ENCODE measurements around the gene OCRL. TPM values are rescaled to one million over a fixed set of nuclear protein-coding genes. Genes with fewer than 3 reads are reported as not detected.
"Not testable (repeated sequence)": the region's sequence is repeated elsewhere in the genome, so short reads cannot be mapped to it uniquely, and the experiment has no call there.

Gene OCRL
- total RNA-seq, 1 donor: 18.1 TPM

DNA sequence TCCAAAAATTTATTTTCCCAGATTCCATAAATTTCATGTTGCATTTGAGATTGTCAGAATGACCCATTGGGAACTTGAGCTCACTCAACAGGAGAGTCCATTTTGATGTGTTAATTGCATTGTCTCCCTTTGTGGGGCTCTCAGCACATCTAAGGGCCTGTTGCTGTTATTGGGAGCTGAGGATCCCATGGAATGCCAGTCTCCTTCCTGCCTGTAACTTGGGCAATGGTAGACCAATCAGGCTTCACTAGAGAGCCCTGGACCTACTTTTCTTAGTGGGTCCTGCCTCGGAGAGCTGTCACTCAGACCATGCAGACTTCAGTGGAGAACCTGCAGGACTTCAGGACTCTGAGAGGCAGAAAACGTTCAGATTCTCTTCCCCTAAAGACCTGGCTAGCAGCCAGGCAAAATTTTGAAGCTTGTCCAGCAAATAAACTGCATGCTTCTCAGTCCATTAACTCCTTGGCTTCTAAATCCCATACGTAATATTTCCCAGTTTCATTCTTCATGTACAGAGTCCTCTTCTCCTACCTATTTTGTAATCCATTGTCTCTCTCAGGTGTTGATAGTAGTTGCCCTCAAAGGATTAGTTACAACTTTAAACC lies 25.1 kb downstream of the OCRL start:
- H3K27ac ChIP-seq (ENCODE audit: low read depth, low read length): no peak overlapping the region
- no peak for DNase-seq (ENCODE audit: insufficient read length, low spot score, missing footprints)
- H3K36me3 ChIP-seq (ENCODE audit: insufficient read depth, low read length): peaks cover 13% of the 10 kb centered on the region
- H3K9me3 ChIP-seq (ENCODE audit: low read depth, low read length): no peaks in the 10 kb centered on the region
- H2AFZ ChIP-seq (ENCODE audit: low read length): no peak overlapping the region
- H3K27me3 ChIP-seq (ENCODE audit: insufficient read depth, low read length): no peaks in the 10 kb centered on the region
- no peaks in the 10 kb centered on the region for H4K20me1 ChIP-seq (ENCODE audit: insufficient read depth, low read length)
- TF ChIP-seq, protein P1, sequence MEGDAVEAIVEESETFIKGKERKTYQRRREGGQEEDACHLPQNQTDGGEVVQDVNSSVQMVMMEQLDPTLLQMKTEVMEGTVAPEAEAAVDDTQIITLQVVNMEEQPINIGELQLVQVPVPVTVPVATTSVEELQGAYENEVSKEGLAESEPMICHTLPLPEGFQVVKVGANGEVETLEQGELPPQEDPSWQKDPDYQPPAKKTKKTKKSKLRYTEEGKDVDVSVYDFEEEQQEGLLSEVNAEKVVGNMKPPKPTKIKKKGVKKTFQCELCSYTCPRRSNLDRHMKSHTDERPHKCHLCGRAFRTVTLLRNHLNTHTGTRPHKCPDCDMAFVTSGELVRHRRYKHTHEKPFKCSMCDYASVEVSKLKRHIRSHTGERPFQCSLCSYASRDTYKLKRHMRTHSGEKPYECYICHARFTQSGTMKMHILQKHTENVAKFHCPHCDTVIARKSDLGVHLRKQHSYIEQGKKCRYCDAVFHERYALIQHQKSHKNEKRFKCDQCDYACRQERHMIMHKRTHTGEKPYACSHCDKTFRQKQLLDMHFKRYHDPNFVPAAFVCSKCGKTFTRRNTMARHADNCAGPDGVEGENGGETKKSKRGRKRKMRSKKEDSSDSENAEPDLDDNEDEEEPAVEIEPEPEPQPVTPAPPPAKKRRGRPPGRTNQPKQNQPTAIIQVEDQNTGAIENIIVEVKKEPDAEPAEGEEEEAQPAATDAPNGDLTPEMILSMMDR (IDR thresholded peaks at IDR 0.05; ENCODE audit: extremely low read depth, low read depth, low read length): no peak
- no peaks in the 10 kb centered on the region for H3K4me1 ChIP-seq (ENCODE audit: insufficient read depth, low read length)
- H3K4me2 ChIP-seq (ENCODE audit: insufficient read depth, low read length): no peak overlapping the region
- no peaks in the 10 kb centered on the region for H3K79me2 ChIP-seq (ENCODE audit: insufficient read depth, low read length)
- no peak overlapping the region for H3K4me3 ChIP-seq (ENCODE audit: insufficient read depth, low read length)

DNA sequence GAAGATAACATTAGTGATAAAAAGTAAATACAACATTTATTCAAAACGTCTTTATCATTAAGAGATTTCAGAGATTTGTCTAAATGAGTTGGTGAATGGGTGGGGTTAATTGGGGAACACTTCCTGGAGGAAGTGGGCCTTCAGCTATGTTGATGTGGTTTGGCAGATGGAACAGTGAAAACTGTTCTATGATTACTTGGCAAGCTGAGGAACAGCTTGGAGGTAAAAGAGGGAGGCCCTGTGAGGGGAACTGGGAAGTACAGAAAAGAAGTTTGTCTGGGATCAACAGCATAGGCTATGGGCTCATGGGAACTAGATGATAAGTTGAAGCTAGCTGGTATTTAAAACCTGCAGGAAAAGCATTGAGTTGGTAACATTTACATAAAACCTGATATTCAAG lies 26.0 kb downstream of the OCRL start:
- no peak for DNase-seq (ENCODE audit: insufficient read length, low spot score, missing footprints)
- Histone ChIP-seq H4K20me1 (ENCODE audit: insufficient read depth, low read length) (no peaks in the 10 kb centered on the region), H3K4me1 (ENCODE audit: insufficient read depth, low read length) (no peaks in the 10 kb centered on the region), H2AFZ (ENCODE audit: low read length) (no peak overlapping the region), H3K27ac (ENCODE audit: low read depth, low read length) (no peak overlapping the region), H3K79me2 (ENCODE audit: insufficient read depth, low read length) (no peaks in the 10 kb centered on the region), H3K36me3 (ENCODE audit: insufficient read depth, low read length) (peaks cover 13% of the 10 kb centered on the region), H3K4me3 (ENCODE audit: insufficient read depth, low read length) (no peak overlapping the region), H3K9me3 (ENCODE audit: low read depth, low read length) (no peaks in the 10 kb centered on the region), H3K27me3 (ENCODE audit: insufficient read depth, low read length) (no peaks in the 10 kb centered on the region), H3K4me2 (ENCODE audit: insufficient read depth, low read length) (no peak overlapping the region)
- TF ChIP-seq, protein P1 (IDR thresholded peaks at IDR 0.05; ENCODE audit: extremely low read depth, low read depth, low read length): no peak

DNA sequence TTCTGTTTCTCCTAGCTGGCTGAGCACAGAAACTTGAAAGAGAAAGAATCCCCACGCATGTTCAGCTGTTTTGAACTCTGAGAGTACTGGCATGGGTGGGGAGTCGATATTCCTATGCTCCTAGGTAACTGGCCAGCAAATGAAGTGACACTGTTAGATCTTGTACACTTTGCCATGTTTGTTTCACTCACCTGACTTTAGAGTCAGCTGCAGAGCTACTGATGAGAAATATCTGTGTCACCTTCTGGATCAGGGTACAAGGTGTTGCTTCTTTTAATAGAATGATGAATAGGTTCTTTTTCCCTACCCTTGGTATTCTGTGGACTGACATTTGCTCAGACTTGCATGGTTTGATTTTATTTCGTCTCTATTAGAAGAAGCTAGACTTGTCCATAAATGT lies 28.3 kb downstream of the OCRL start:
- Histone ChIP-seq H4K20me1 (ENCODE audit: insufficient read depth, low read length) (no peaks in the 10 kb centered on the region), H2AFZ (ENCODE audit: low read length) (no peak overlapping the region), H3K27me3 (ENCODE audit: insufficient read depth, low read length) (no peaks in the 10 kb centered on the region), H3K79me2 (ENCODE audit: insufficient read depth, low read length) (no peaks in the 10 kb centered on the region), H3K4me3 (ENCODE audit: insufficient read depth, low read length) (no peak overlapping the region), H3K36me3 (ENCODE audit: insufficient read depth, low read length) (no peaks in the 10 kb centered on the region), H3K9me3 (ENCODE audit: low read depth, low read length) (no peaks in the 10 kb centered on the region), H3K27ac (ENCODE audit: low read depth, low read length) (no peak overlapping the region), H3K4me1 (ENCODE audit: insufficient read depth, low read length) (no peaks in the 10 kb centered on the region), H3K4me2 (ENCODE audit: insufficient read depth, low read length) (no peak overlapping the region)
- TF ChIP-seq, protein P1 (IDR thresholded peaks at IDR 0.05; ENCODE audit: extremely low read depth, low read depth, low read length): no peak
- DNase-seq (ENCODE audit: insufficient read length, low spot score, missing footprints): no peak

DNA sequence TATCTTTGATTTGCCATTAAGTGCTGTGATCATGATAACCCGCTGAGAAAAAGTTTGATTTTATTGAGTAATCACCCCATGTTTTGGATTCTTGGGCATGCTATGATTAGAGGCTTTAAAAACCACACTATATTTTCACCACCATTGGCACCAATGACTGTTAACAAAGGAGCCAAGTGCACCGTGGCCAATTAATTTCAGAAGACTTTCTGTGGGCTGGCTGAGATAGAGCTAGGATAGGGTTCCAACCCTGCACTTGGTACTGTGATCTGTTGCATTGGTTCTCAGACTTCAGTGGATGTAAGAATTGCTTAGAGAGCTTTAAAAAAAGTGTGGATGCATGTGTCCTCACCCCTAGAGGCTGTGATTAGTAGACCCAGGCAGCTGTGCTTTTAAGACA lies 32.4 kb downstream of the OCRL start:
- no peaks in the 10 kb centered on the region for H3K27me3 ChIP-seq (ENCODE audit: insufficient read depth, low read length)
- H4K20me1 ChIP-seq (ENCODE audit: insufficient read depth, low read length): no peaks in the 10 kb centered on the region
- H3K4me1 ChIP-seq (ENCODE audit: insufficient read depth, low read length): peaks cover 6% of the 10 kb centered on the region
- peaks cover 10% of the 10 kb centered on the region for H3K36me3 ChIP-seq (ENCODE audit: insufficient read depth, low read length)
- H3K79me2 ChIP-seq (ENCODE audit: insufficient read depth, low read length): no peaks in the 10 kb centered on the region
- no peak overlapping the region for H3K4me2 ChIP-seq (ENCODE audit: insufficient read depth, low read length)
- H3K4me3 ChIP-seq (ENCODE audit: insufficient read depth, low read length): no peak overlapping the region
- H3K9me3 ChIP-seq (ENCODE audit: low read depth, low read length): no peaks in the 10 kb centered on the region
- TF ChIP-seq, protein P1 (IDR thresholded peaks at IDR 0.05; ENCODE audit: extremely low read depth, low read depth, low read length): no peak
- H2AFZ ChIP-seq (ENCODE audit: low read length): no peak overlapping the region
- DNase-seq (ENCODE audit: insufficient read length, low spot score, missing footprints): no peak
- H3K27ac ChIP-seq (ENCODE audit: low read depth, low read length): no peak overlapping the region

DNA sequence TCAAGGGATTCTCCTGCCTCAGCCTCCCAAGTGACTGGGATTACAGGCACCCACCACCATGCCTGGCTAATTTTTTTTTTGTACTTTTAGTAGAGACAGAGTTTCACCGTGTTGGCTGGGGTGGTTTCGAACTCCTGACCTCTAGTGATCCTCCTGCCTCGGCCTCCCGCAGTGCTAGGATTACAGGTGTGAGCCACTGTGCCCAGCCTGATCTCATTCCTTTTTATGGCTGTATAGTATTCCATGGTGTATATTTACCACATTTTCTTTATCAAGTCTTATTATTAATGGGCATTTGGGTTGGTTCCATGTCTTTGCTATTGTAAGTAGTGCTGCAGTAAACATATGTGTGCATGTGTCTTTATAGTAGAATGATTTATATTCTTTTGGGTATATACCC lies 33.6 kb downstream of the OCRL start:
- H3K4me2 ChIP-seq (ENCODE audit: insufficient read depth, low read length); H3K79me2 ChIP-seq (ENCODE audit: insufficient read depth, low read length); H3K27me3 ChIP-seq (ENCODE audit: insufficient read depth, low read length); H3K27ac ChIP-seq (ENCODE audit: low read depth, low read length); H4K20me1 ChIP-seq (ENCODE audit: insufficient read depth, low read length); H3K9me3 ChIP-seq (ENCODE audit: low read depth, low read length); H3K4me3 ChIP-seq (ENCODE audit: insufficient read depth, low read length); H2AFZ ChIP-seq (ENCODE audit: low read length); DNase-seq (ENCODE audit: insufficient read length, low spot score, missing footprints): not testable (repeated sequence)
- H3K36me3 ChIP-seq (ENCODE audit: insufficient read depth, low read length): peaks cover 10% of the 10 kb centered on the region
- peaks cover 12% of the 10 kb centered on the region for H3K4me1 ChIP-seq (ENCODE audit: insufficient read depth, low read length)
